Keratinocyte (primary cell): Measurements from ENCODE around the gene ZNF446. TPM values are rescaled to one million over a fixed set of nuclear protein-coding genes. Genes with fewer than 3 reads are reported as not detected.

ENCODE experiments used
- DNase-seq: peaks from one replicate; pipeline ENCODE4 v3.0.0-alpha.2; 2011; ENCODE audit warnings: low read depth, missing footprints, low spot score
- FAIRE-seq: peaks from 2 replicates; lab custom pipeline; 2011; peaks lifted over from hg19 to GRCh38; lab: Jason Lieb, UNC
- H2AFZ ChIP-seq: 2 replicates; pipeline ENCODE4 v1.6.0; 2012; ENCODE audit warnings: low read length, control low read depth, inconsistent platforms; ENCODE audit not compliant: control insufficient read depth
- H3K27ac ChIP-seq: 2 replicates; pipeline ENCODE4 v1.5.1; 2011; ENCODE audit warnings: low read length; ENCODE audit not compliant: control insufficient read depth, insufficient read depth
- H3K27me3 ChIP-seq: 3 replicates; pipeline ENCODE4 v1.6.0; 2011; ENCODE audit warnings: low read length; ENCODE audit not compliant: control insufficient read depth, insufficient read depth; ENCODE audit errors: extremely low read depth
- H3K36me3 ChIP-seq, 2 experiments: 2 replicates in 1 of 2; 3 replicates in 1 of 2; pipeline ENCODE4 v1.5.1; 2011; ENCODE audit warnings: low read length in 2 of 2, mild to moderate bottlenecking in 1 of 2; ENCODE audit not compliant: control insufficient read depth in 2 of 2, insufficient read depth in 2 of 2; ENCODE audit errors: extremely low read depth in 1 of 2
- H3K4me1 ChIP-seq: 3 replicates; pipeline ENCODE4 v1.5.1; 2011; ENCODE audit warnings: low read length; ENCODE audit not compliant: control insufficient read depth, insufficient read depth; ENCODE audit errors: extremely low read depth
- H3K4me2 ChIP-seq: 3 replicates; pipeline ENCODE4 v1.6.0; 2011; ENCODE audit warnings: low read depth, low read length; ENCODE audit not compliant: control insufficient read depth, insufficient read depth; ENCODE audit errors: extremely low read depth
- H3K4me3 ChIP-seq, 3 experiments: fragments of 200-600 bp in 1 of 3; sonication (generic) in 1 of 3; 2 replicates in 2 of 3; 3 replicates in 1 of 3; pipeline ENCODE4 v1.5.1; 2011 to 2016; ENCODE audit warnings: low read length in 3 of 3, mild to moderate bottlenecking in 3 of 3, control low read depth in 2 of 3, inconsistent platforms in 1 of 3, low read depth in 1 of 3, mixed read lengths in 1 of 3, mixed run types in 1 of 3, moderate library complexity in 1 of 3; ENCODE audit not compliant: control insufficient read depth in 2 of 3, insufficient read depth in 2 of 3; ENCODE audit errors: extremely low read depth in 1 of 3
- H3K79me2 ChIP-seq: 2 replicates; pipeline ENCODE4 v1.6.0; 2012; ENCODE audit warnings: low read length; ENCODE audit not compliant: control insufficient read depth, insufficient read depth
- H3K9ac ChIP-seq: 3 replicates; pipeline ENCODE4 v1.6.0; 2011; ENCODE audit warnings: low read length; ENCODE audit not compliant: control insufficient read depth, insufficient read depth; ENCODE audit errors: extremely low read depth
- H3K9me1 ChIP-seq: 3 replicates; pipeline ENCODE4 v1.6.0; 2011; ENCODE audit warnings: low read length; ENCODE audit not compliant: control insufficient read depth, insufficient read depth; ENCODE audit errors: extremely low read depth
- H3K9me3 ChIP-seq: 2 replicates; pipeline ENCODE4 v1.5.1; 2012; ENCODE audit warnings: low read depth, low read length; ENCODE audit not compliant: control insufficient read depth
- H4K20me1 ChIP-seq: 3 replicates; pipeline ENCODE4 v1.6.0; 2011; ENCODE audit warnings: low read length; ENCODE audit not compliant: control insufficient read depth, insufficient read depth; ENCODE audit errors: extremely low read depth
- CTCF ChIP-seq, 3 experiments: IDR thresholded peaks in 1 of 3; conservative IDR thresholded peaks in 1 of 3; optimal IDR thresholded peaks in 1 of 3; 2 replicates in 2 of 3; 3 replicates in 1 of 3; pipeline versions ENCODE3 to v1.5.1; 2011; ENCODE audit warnings: low read length in 3 of 3, mild to moderate bottlenecking in 3 of 3, moderate library complexity in 2 of 3, control low read depth in 1 of 3, inconsistent platforms in 1 of 3; ENCODE audit not compliant: insufficient read depth in 2 of 3; ENCODE audit errors: extremely low read depth in 1 of 3
- EZH2 ChIP-seq: IDR thresholded peaks from one replicate; pipeline ENCODE4 v1.6.1; 2012; ENCODE audit warnings: inconsistent platforms, mild to moderate bottlenecking, low read length, moderate library complexity
- dilution Hi-C: fragments of 300-500 bp; cut with MboI; formaldehyde crosslinking; loops from one replicate; pipeline ENCODE4 v1.7.0; 2020; ENCODE audit warnings: low sequenced_read_pairs; ENCODE audit not compliant: extremely low pct_ligation_motif_present
- polyA plus RNA-seq, 5 experiments: library from polyadenylated mRNA; depleted of rRNA in 3 of 5; stranded (reverse) in 3 of 5; stranded (forward) in 1 of 5; unstranded in 1 of 5; fragments of >200 nt; gene quantifications; 1 replicate in 1 of 5; 2 replicates in 3 of 5; 3 replicates in 1 of 5; pipeline versions ENCODE4 v1.2.1 to v1.2.3, GENCODE V29; 2011 to 2012; ENCODE audit warnings: missing spikeins in 2 of 5, low read depth in 1 of 5, low replicate concordance in 1 of 5
- small RNA-seq, 3 experiments: library from RNA; depleted of rRNA; stranded (forward); fragments of <200 nt; gene quantifications; one replicate each; pipeline ENCODE3, GENCODE V24; 2012; ENCODE audit warnings: low read depth in 3 of 3, low replicate concordance in 1 of 3; ENCODE audit not compliant: insufficient read length in 3 of 3

Gene ZNF446
- polyA plus RNA-seq, 1 donor (not counting 4 experiments of a cell fraction or from before 2014, with no cell fraction given), result 2.1 TPM

- Histone ChIP-seq H3K27me3 (peaks cover 7% of the 10 kb centered on the region), H3K9me1 (no peaks in the 10 kb centered on the region), H3K4me1 (no peaks in the 10 kb centered on the region), H3K9me3 (no peaks in the 10 kb centered on the region), H2AFZ (no peak overlapping the region), H3K79me2 (no peaks in the 10 kb centered on the region), H3K27ac (no peak overlapping the region), H3K4me3 (no peak overlapping the region), H3K36me3 (no peaks in the 10 kb centered on the region), H3K9ac (no peak overlapping the region), H4K20me1 (no peaks in the 10 kb centered on the region), H3K4me2 (no peak overlapping the region)
- FAIRE-seq (no peak), DNase-seq (no peak)
- TF ChIP-seq EZH2, result no peak
- no peak for TF ChIP-seq CTCF (optimal IDR thresholded peaks at IDR 0.05 in 1 of 3, IDR thresholded peaks at IDR 0.05 in 1 of 3, conservative IDR thresholded peaks at IDR 0.05 in 1 of 3; ENCODE audit: extremely low read depth in 1 of 3, insufficient read depth in 2 of 3, low read length in 3 of 3)
- dilution Hi-C loops, result no loop called here
These were observed 53.3 kb downstream of the ZNF446 start for GRCh38 chr19:58529405-58529804.

Small RNA genes lying within 50 kb of the gene (small RNA-seq; reads per million reads assigned to genes)
- gene RN7SL693P (0 reads per million in 3 experiments), gene RNU6-1337P (0 reads per million in 3 experiments)

Other genes starting within 250 kb of the ZNF446 start
- 28.2 to 38.4 TPM (median 30.9 TPM) in 3 replicates for gene ZNF544, start 247.4 kb upstream of the ZNF446 start, polyA plus RNA-seq
- 2.5 to 2.8 TPM (median 2.7 TPM) in 3 replicates for gene ZNF8, start 197.4 kb upstream of the ZNF446 start, polyA plus RNA-seq
- gene ERVK3-1, start 171.0 kb upstream of the ZNF446 start, polyA plus RNA-seq, result 42.5 to 48.6 TPM (median 44.8 TPM) in 3 replicates
- 2.5 to 3.4 TPM (median 2.8 TPM) in 3 replicates for gene ZSCAN22, start 149.4 kb upstream of the ZNF446 start, polyA plus RNA-seq
- gene A1BG, start 122.9 kb upstream of the ZNF446 start, polyA plus RNA-seq, result 1.4 to 2.5 TPM (median 1.8 TPM) in 3 replicates
- gene ZNF497, start 113.6 kb upstream of the ZNF446 start, polyA plus RNA-seq, result 0.29 to 0.72 TPM (median 0.32 TPM) in 3 replicates
- 0.29 to 1.0 TPM (median 0.39 TPM) in 3 replicates for gene ZNF837, start 95.3 kb upstream of the ZNF446 start, polyA plus RNA-seq
- gene RPS5, start 89.1 kb upstream of the ZNF446 start, polyA plus RNA-seq, result 1,865 to 3,107 TPM (median 2,056 TPM) in 3 replicates
- gene RNF225, start 80.7 kb upstream of the ZNF446 start, polyA plus RNA-seq, result 0.06 TPM in 1 of 3 replicates, not detected in the others
- 12.2 to 15.5 TPM (median 12.9 TPM) in 3 replicates for gene ZNF584, start 67.7 kb upstream of the ZNF446 start, polyA plus RNA-seq
- 1.5 to 2.1 TPM (median 1.6 TPM) in 3 replicates for gene ZNF132, start 36.2 kb upstream of the ZNF446 start, polyA plus RNA-seq
- 2.0 to 3.5 TPM (median 2.5 TPM) in 3 replicates for gene ZNF324B, start 24.7 kb upstream of the ZNF446 start, polyA plus RNA-seq
- gene ZNF324, start 9.3 kb upstream of the ZNF446 start, polyA plus RNA-seq, result 5.0 to 10.8 TPM (median 6.6 TPM) in 3 replicates
- gene SLC27A5, start 35.6 kb downstream of the ZNF446 start, polyA plus RNA-seq, result 13.4 to 15.4 TPM (median 14.7 TPM) in 3 replicates
- 3.1 to 8.2 TPM (median 4.6 TPM) in 3 replicates for gene ZBTB45, start 43.5 kb downstream of the ZNF446 start, polyA plus RNA-seq
- 290 to 316 TPM (median 298 TPM) in 3 replicates for gene TRIM28, start 67.7 kb downstream of the ZNF446 start, polyA plus RNA-seq
- 105 to 167 TPM (median 115 TPM) in 3 replicates for gene CHMP2A, start 78.8 kb downstream of the ZNF446 start, polyA plus RNA-seq
- 55.9 to 104 TPM (median 82.6 TPM) in 3 replicates for gene UBE2M, start 82.3 kb downstream of the ZNF446 start, polyA plus RNA-seq
- 5.0 to 14.5 TPM (median 7.4 TPM) in 3 replicates for gene MZF1, start 97.0 kb downstream of the ZNF446 start, polyA plus RNA-seq